CD4-positive, alpha-beta T cell (primary cell): ENCODE results near the gene FGFR4. TPM values are rescaled to one million over a fixed set of nuclear protein-coding genes. Genes with fewer than 3 reads are reported as not detected.

ENCODE experiments used
- ATAC-seq: fragments of 200-7000 bp; cut with Tn5 transposase; one replicate; pipeline ENCODE4 v1.10.0; 2022; ENCODE audit warnings: mild to moderate bottlenecking; ENCODE audit not compliant: poor library complexity
- CTCF ChIA-PET: fragments of 350-600 bp; sonication (Branson Sonifier 250); formaldehyde crosslinking; loops from one replicate; lab custom pipeline; 2021; ENCODE audit warnings: antibody characterized with exemption, inconsistent platforms; lab: Charles Lee
- POLR2A ChIA-PET: fragments of 350-600 bp; sonication (Branson Sonifier 250); formaldehyde crosslinking; loops from one replicate; lab custom pipeline; 2021; ENCODE audit warnings: antibody characterized with exemption, inconsistent platforms; lab: Charles Lee
- DNase-seq, 14 experiments: peaks; one replicate each; pipeline ENCODE4 v3.0.0-alpha.2; 2013 to 2020; ENCODE audit warnings: mixed read lengths in 2 of 14
- H3K27ac ChIP-seq, 2 donors: one replicate each; pipeline versions ENCODE4 v1.5.1 to v1.7.0; 2013; ENCODE audit warnings: low read length in 2 of 2, low read depth in 1 of 2, mild to moderate bottlenecking in 1 of 2
- H3K27me3 ChIP-seq, 2 experiments: 1 replicate in 1 of 2; 2 replicates in 1 of 2; pipeline versions ENCODE4 v1.6.1 to v1.7.0; 2013; ENCODE audit warnings: low read length in 2 of 2, control low read depth in 1 of 2, mild to moderate bottlenecking in 1 of 2, moderate library complexity in 1 of 2; ENCODE audit not compliant: insufficient read depth in 2 of 2, control insufficient read depth in 1 of 2
- H3K36me3 ChIP-seq: one replicate; pipeline ENCODE4 v1.6.1; 2013; ENCODE audit warnings: low read length, control low read depth; ENCODE audit not compliant: insufficient read depth
- H3K4me1 ChIP-seq: one replicate; pipeline ENCODE4 v1.6.1; 2013; ENCODE audit warnings: low read length, control low read depth; ENCODE audit not compliant: insufficient read depth
- H3K4me3 ChIP-seq: one replicate; pipeline ENCODE4 v1.5.1; 2013; ENCODE audit warnings: mild to moderate bottlenecking, low read length, moderate library complexity
- H3K9me3 ChIP-seq, 2 experiments: 1 replicate in 1 of 2; 2 replicates in 1 of 2; pipeline versions ENCODE4 v1.6.1 to v1.7.0; 2013; ENCODE audit warnings: low read length in 2 of 2, mild to moderate bottlenecking in 2 of 2, control low read depth in 1 of 2, moderate library complexity in 1 of 2; ENCODE audit not compliant: control insufficient read depth in 1 of 2, insufficient read depth in 1 of 2
- H3K27ac Mint-ChIP-seq: one replicate; pipeline ENCODE4 v1.8.0; 2020; ENCODE audit warnings: mixed read lengths
- H3K27me3 Mint-ChIP-seq: one replicate; pipeline ENCODE4 v1.8.0; 2021; ENCODE audit warnings: mixed read lengths
- H3K36me3 Mint-ChIP-seq: one replicate; pipeline ENCODE4 v1.8.0; 2021; ENCODE audit warnings: low read depth, mixed read lengths
- H3K4me1 Mint-ChIP-seq: one replicate; pipeline ENCODE4 v1.8.0; 2021; ENCODE audit warnings: low read depth, mixed read lengths
- H3K4me3 Mint-ChIP-seq: one replicate; pipeline ENCODE4 v1.8.0; 2020; ENCODE audit warnings: mild to moderate bottlenecking, mixed read lengths
- H3K9me3 Mint-ChIP-seq: one replicate; pipeline ENCODE4 v1.8.0; 2020; ENCODE audit warnings: mixed read lengths
- intact Hi-C, 2 experiments: fragments of 100-400 bp; cut with DNase I in 1 of 2; cut with micrococcal nuclease in 1 of 2; formaldehyde crosslinking; loops; one replicate each; pipeline versions ENCODE4 v1.15.1 to v1.9.0; 2023 to 2025; cut with DNase I, micrococcal nuclease
- total RNA-seq, 174 experiments: library from RNA in 2 of 174; stranded (reverse) in 2 of 174; gene quantifications; one replicate each; pipeline ENCODE4 v1.2.3 and lab custom pipeline; 2021 to 2026
- TF ChIP-seq, protein P1 (sequence below): fragments of 200-600 bp; IDR thresholded peaks from one replicate; pipeline ENCODE4 v1.8.0; 2022; ENCODE audit warnings: antibody characterized with exemption, mild to moderate bottlenecking

The FGFR4 gene
- total RNA-seq, 2 experiments from 2014 or later, result 2.8 to 3.1 TPM

- H3K36me3 ChIP-seq, result no peaks in the 10 kb centered on the region
- no peak overlapping the region for H3K4me3 ChIP-seq
- H3K4me3 Mint-ChIP-seq, result no peak overlapping the region
- ATAC-seq (no peak), DNase-seq (no peak)
- no peaks in the 10 kb centered on the region for H3K9me3 Mint-ChIP-seq
- no peaks in the 10 kb centered on the region for H3K36me3 Mint-ChIP-seq
- ChIA-PET CTCF (no interaction called here), POLR2A (no interaction called here)
- no peak overlapping the region for H3K27ac Mint-ChIP-seq
- no peaks in the 10 kb centered on the region for H3K9me3 ChIP-seq
- intact Hi-C loops, result no loop called here
- H3K4me1 Mint-ChIP-seq, result no peaks in the 10 kb centered on the region
- no peak overlapping the region for H3K27ac ChIP-seq
- TF ChIP-seq, protein P1, sequence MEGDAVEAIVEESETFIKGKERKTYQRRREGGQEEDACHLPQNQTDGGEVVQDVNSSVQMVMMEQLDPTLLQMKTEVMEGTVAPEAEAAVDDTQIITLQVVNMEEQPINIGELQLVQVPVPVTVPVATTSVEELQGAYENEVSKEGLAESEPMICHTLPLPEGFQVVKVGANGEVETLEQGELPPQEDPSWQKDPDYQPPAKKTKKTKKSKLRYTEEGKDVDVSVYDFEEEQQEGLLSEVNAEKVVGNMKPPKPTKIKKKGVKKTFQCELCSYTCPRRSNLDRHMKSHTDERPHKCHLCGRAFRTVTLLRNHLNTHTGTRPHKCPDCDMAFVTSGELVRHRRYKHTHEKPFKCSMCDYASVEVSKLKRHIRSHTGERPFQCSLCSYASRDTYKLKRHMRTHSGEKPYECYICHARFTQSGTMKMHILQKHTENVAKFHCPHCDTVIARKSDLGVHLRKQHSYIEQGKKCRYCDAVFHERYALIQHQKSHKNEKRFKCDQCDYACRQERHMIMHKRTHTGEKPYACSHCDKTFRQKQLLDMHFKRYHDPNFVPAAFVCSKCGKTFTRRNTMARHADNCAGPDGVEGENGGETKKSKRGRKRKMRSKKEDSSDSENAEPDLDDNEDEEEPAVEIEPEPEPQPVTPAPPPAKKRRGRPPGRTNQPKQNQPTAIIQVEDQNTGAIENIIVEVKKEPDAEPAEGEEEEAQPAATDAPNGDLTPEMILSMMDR, result no peak
- H3K27me3 Mint-ChIP-seq, result no peaks in the 10 kb centered on the region
- H3K4me1 ChIP-seq, result no peaks in the 10 kb centered on the region
- peaks cover 0 to under 1% of the 10 kb centered on the region in 2 experiments for H3K27me3 ChIP-seq
Measured at GRCh38 chr5:177105691-177106476, 19.2 kb downstream of the FGFR4 start.

DNA sequence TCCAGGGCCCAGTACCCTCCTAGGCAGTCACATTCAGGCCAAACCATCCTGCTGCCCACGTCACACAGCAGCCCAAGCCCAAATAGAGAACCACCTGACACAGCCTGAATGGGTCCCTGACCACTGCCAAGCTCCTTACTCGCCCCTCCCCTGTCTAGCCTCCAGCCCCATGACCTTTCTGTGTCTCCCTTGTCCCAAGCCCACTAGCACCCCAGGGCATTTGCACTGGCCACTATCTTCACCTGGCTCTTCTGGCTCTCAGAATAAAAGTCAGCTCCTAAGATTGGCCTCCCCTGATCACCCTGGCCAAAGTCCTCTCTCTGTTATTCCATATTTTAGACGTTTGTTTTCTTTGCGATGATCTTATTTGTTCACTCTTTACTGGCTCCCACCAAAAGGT, 20.4 kb downstream of the FGFR4 start:
- intact Hi-C loops, result no loop called here
- H3K4me3 Mint-ChIP-seq, result no peak overlapping the region
- no peaks in the 10 kb centered on the region for H3K4me1 Mint-ChIP-seq
- Histone ChIP-seq H3K27ac (no peak overlapping the region), H3K9me3 (no peaks in the 10 kb centered on the region), H3K4me3 (no peak overlapping the region), H3K4me1 (peaks cover 7% of the 10 kb centered on the region), H3K36me3 (no peaks in the 10 kb centered on the region), H3K27me3 (no peaks in the 10 kb centered on the region)
- ATAC-seq (no peak), DNase-seq (no peak)
- ChIA-PET CTCF (no interaction called here), POLR2A (no interaction called here)
- H3K27me3 Mint-ChIP-seq, result no peaks in the 10 kb centered on the region
- no peak overlapping the region for H3K27ac Mint-ChIP-seq
- TF ChIP-seq, protein P1, result no peak
- no peaks in the 10 kb centered on the region for H3K9me3 Mint-ChIP-seq
- no peaks in the 10 kb centered on the region for H3K36me3 Mint-ChIP-seq

DNA sequence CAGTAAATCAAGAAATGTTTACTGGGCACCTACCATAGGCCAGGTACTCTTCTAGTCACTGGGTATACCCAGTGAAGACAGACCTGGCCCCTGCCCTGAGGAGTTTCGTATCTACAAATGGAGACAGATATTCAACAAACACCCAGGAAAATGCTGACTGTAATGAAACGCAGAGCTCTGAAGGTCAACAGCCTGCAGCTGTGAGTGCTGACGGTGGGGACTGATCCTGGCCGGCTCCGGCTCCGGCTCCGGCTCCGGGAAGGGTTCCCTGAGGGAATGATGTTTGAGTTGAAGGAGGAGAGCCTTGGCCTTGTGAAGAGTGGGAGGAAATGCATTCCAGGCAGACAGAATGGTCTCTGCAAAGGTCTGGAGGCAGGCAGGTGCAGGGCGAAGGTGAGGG, 23.1 kb downstream of the FGFR4 start:
- intact Hi-C loops, result loop anchor here (2.0 to 10.0 kb wide), 7 partner anchors 87 to 449 kb away; partner anchors contain the start of gene MXD3 (in 1 of the 2)
- no peak overlapping the region for H3K4me3 ChIP-seq
- no peak overlapping the region for H3K27ac ChIP-seq
- peaks cover 11% of the 10 kb centered on the region for H3K4me1 ChIP-seq
- Mint-ChIP-seq H3K4me1 (peaks cover 6% of the 10 kb centered on the region), H3K9me3 (no peaks in the 10 kb centered on the region), H3K4me3 (no peak overlapping the region), H3K27me3 (no peaks in the 10 kb centered on the region), H3K36me3 (no peaks in the 10 kb centered on the region), H3K27ac (no peak overlapping the region)
- CTCF ChIA-PET, result no interaction called here
- no peaks in the 10 kb centered on the region for H3K9me3 ChIP-seq
- no peaks in the 10 kb centered on the region for H3K36me3 ChIP-seq
- no peak for DNase-seq
- no peak for ATAC-seq
- H3K27me3 ChIP-seq, result no peaks in the 10 kb centered on the region
- TF ChIP-seq, protein P1, result no peak
- POLR2A ChIA-PET, result no interaction called here
